Measurements from ENCODE around the gene STMP1. TPM values are rescaled to one million over a fixed set of nuclear protein-coding genes. Genes with fewer than 3 reads are reported as not detected.

The STMP1 gene
- total RNA-seq, 1 experiment from 2014 or later = 38.4 TPM

GRCh38 chr7:135617781-135618180 lies 44.5 kb upstream of the STMP1 start:
- Histone ChIP-seq H2AFZ (ENCODE audit: low read length) (no peak overlapping the region), H3K4me1 (ENCODE audit: insufficient read depth, low read length) (no peaks in the 10 kb centered on the region), H3K23me2 (ENCODE audit: insufficient read length, low read depth, low read length, poor library complexity, severe bottlenecking) (no peaks in the 10 kb centered on the region), H4K91ac (ENCODE audit: insufficient read length, low read depth, low read length) (no peak overlapping the region), H4K5ac (ENCODE audit: insufficient read length, low read depth, low read length) (no peak overlapping the region), H2BK5ac (ENCODE audit: insufficient read length, low read length) (no peak overlapping the region), H2AK5ac (ENCODE audit: insufficient read length, low read length) (no peak overlapping the region), H3K27me3 (ENCODE audit: insufficient read depth, low read length) (no peaks in the 10 kb centered on the region), H3K4me2 (ENCODE audit: insufficient read depth, insufficient read length, low read length) (no peak overlapping the region), H3K9me3 (ENCODE audit: control insufficient read depth, low read depth, low read length) (no peaks in the 10 kb centered on the region), H3K4ac (ENCODE audit: low read depth, low read length) (no peak overlapping the region), H2BK120ac (ENCODE audit: low read depth, low read length, poor library complexity, severe bottlenecking) (no peak overlapping the region), H2BK15ac (ENCODE audit: low read depth, low read length) (no peak overlapping the region), H3K18ac (ENCODE audit: insufficient read length, low read depth, low read length) (no peak overlapping the region), H3K14ac (ENCODE audit: insufficient read depth, low read length) (no peak overlapping the region), H3K79me1 (ENCODE audit: insufficient read depth, low read depth, low read length, poor library complexity, severe bottlenecking) (no peaks in the 10 kb centered on the region), H4K20me1 (ENCODE audit: control insufficient read depth, insufficient read depth, insufficient read length) (no peaks in the 10 kb centered on the region), H3K79me2 (ENCODE audit: insufficient read depth, low read length) (no peaks in the 10 kb centered on the region), H3K23ac (ENCODE audit: insufficient read length, low read depth, low read length) (no peak overlapping the region), H3K27ac (ENCODE audit: insufficient read length, low read depth, low read length) (no peak overlapping the region), H2BK12ac (ENCODE audit: insufficient read length, low read depth, low read length) (no peak overlapping the region), H3K9ac (ENCODE audit: extremely low read depth, insufficient read length, low read length) (no peak overlapping the region), H2BK20ac (ENCODE audit: low read depth, low read length, poor library complexity, severe bottlenecking) (no peak overlapping the region), H3K56ac (ENCODE audit: insufficient read length, low read depth, low read length) (no peak overlapping the region), H3T11ph (ENCODE audit: low read length) (no peak overlapping the region), H4K8ac (replicated peaks; ENCODE audit: insufficient read length, low read depth, low read length) (no peak overlapping the region)
- Mint-ChIP-seq H3K9me3 (no peaks in the 10 kb centered on the region), H3K36me3 (ENCODE audit: insufficient read depth in 1 of 3, low read depth in 3 of 3) (peaks cover 24 to 70% (median 51%) of the 10 kb centered on the region in 3 experiments; a peak in 6 of 7 replicates), H3K27me3 (ENCODE audit: low read depth) (no peaks in the 10 kb centered on the region), H3K4me1 (no peaks in the 10 kb centered on the region), H3K27ac (no peak overlapping the region), H3K4me3 (no peak overlapping the region)
- DNase-seq = no peak
- TF ChIP-seq, protein P1, sequence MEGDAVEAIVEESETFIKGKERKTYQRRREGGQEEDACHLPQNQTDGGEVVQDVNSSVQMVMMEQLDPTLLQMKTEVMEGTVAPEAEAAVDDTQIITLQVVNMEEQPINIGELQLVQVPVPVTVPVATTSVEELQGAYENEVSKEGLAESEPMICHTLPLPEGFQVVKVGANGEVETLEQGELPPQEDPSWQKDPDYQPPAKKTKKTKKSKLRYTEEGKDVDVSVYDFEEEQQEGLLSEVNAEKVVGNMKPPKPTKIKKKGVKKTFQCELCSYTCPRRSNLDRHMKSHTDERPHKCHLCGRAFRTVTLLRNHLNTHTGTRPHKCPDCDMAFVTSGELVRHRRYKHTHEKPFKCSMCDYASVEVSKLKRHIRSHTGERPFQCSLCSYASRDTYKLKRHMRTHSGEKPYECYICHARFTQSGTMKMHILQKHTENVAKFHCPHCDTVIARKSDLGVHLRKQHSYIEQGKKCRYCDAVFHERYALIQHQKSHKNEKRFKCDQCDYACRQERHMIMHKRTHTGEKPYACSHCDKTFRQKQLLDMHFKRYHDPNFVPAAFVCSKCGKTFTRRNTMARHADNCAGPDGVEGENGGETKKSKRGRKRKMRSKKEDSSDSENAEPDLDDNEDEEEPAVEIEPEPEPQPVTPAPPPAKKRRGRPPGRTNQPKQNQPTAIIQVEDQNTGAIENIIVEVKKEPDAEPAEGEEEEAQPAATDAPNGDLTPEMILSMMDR (conservative IDR thresholded peaks at IDR 0.05) = no peak
- WGBS (ENCODE audit: extremely low coverage, insufficient read length, low lambda C conversion rate) = no CpG with 5 or more reads among the region's 2 CpGs

All from H9 (cell line).